NCI-H1048 (cell line): ENCODE data around the gene MTA1.

ENCODE experiments used
- DNase-seq: peaks from one replicate; lab custom pipeline; 2025; lab: John Stamatoyannopoulos, UW

Gene MTA1

GRCh38 chr14:105498430-105499255, 79.0 kb downstream of the MTA1 start:
- DNase-seq, result no peak

- no peak for DNase-seq
Measured at GRCh38 chr14:105499256-105500035, 79.8 kb downstream of the MTA1 start.

GRCh38 chr14:105500036-105500725, 80.6 kb downstream of the MTA1 start:
- no peak for DNase-seq

- DNase-seq, result no peak
Measured at GRCh38 chr14:105500726-105501101, 81.1 kb downstream of the MTA1 start.

DNA sequence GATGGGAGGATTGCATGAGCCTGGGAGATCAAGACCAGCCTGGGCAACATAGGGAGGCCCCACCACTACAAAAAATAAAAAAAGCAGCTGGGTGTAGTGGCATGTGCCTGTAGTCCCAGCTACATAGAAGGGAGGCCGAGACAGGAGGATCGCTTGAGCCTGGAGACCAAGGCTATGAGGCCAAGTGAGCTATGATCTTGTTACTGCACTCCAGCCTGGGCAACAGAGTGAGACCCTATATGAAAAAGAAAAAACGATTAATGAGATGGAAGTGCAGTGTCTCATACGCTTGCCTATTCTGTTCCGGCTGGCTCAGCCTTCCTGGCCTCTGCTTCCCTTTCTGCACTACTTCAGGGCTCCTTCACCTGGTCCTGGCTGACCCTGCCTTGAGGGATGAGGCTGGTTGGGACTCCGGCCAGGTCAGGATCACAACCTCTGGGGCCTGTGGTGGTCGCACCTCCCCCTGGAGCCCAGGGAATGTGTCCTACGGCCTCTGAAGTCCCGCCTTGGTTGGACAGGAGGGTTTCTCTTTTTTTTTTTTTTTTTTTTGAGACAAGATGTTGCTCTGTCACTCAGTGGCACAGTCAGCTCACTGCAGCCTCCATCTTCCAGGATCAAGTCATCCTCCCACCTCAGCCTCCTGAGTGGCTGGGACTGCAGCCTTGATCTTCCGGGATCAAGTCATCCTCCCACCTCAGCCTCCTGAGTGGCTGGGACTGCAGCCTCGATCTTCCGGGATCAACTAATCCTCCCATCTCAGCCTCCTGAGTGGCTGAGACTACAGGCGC, 82.1 kb downstream of the MTA1 start:
- DNase-seq, result no peak

DNA sequence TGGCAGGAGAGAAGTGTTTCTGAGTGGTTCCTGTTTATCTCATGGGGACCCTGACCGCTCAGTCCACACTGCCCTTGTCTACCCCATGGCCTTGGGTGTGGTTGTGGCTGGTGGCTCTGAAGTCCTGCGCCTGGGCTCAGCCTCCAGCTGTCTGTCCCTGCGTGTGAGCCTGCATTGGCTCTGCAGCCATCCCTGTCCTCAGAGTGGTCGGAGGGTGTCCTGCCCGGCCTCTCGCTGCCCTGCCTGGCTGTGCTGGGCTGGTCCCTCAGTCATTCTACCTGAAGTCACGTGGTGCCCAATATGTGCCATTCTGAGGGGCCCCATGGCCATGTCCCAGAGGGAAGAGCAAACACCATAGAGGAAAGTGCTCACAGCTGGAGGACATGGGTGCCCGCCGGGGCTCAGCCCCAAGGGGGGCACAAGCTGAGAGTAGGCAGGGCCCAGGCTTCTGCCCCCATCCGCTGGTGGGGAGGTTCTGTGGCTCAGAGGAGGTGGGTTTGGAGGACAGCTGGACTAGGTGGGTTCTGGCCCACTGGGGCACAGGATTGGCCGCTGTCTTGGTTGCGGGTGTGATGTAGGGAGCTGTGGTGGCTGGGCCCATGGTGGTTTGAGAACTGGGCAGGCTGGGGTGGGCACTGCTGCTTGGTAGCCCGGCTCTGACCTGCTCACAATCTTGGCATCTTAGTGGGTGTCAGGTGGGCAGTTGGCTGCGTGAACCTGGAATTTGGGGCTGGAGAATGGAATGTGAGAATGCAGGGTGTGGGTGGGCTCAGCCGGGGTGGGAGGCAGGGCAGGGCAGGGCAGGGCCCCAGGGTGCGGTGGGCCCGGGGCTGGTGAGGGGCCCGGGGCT, 83.0 kb downstream of the MTA1 start:
- DNase-seq, result no peak

DNA sequence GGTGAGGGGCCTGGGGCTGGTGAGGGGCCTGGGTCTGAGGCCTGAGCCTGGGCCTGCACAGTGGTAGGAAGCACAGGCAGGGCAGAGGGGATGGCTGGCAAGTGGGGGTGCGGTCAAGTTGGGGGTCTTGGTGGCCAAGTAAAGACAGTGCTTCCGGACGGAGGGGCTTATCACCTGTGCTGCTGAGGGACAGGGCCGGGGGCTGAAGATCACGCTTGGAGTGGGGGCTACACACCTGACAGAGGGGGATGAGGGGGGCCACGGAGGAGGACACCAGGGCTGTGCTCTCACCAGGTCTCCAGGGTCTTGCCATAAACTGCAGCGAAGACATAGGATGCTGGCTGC, 83.6 kb downstream of the MTA1 start:
- no peak for DNase-seq

DNA sequence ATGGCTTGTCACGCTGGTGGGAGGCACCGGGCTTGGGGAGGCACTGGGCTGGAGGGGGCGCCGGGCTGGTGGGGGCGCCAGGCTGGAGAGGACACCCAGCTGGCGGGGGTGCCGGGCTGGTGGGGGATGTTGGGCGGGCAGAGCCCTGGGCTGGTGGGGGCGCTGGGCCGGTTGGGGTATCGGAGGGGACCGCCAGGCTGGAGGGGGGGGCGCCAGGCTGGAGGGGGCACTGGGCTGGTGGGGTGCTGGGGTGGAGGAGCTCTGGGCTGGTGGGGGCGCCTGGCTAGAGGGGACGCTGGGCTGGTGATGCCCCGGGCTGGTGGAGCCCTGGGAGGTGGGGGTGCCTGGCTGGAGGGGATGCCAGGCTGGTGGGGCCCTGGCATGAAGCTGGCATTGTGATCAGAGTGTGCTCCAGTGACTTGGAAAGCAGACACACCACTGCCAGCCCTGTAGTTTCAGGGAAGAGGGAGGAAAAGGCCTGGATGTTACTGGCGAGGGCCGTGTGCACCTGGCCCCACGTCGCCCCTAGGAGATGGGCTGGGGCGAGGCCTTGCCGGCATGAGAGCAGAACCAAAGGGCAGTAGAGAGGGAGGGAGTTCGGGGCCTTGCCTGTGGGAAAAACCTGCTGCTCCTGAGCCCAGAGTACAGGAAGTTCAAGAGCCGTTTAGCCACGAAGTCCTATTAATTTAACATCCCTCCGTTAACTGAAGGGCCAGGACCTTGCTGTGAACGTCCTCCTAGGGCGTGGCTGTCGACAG, 84.5 kb downstream of the MTA1 start:
- no peak for DNase-seq

DNA sequence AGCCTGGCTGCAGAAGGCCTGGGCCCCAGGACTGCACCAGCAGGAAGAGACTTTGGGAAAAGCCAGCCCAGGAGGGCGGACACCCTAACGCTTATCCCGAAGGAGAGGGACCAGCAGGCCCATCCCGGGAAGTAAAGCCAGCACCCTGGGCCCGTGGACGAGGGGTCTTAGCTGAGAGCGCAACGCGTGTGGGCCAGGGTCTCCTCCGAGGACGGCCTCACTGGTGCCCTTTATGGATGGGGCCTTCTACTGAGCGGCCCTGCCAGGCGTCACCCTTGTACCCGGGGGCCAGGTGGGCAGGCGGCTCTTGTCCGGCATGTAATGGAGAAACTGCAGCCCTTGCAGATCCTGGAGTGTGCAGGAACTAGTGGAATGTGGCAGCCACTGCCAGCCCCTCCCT, 85.5 kb downstream of the MTA1 start:
- no peak for DNase-seq

DNA sequence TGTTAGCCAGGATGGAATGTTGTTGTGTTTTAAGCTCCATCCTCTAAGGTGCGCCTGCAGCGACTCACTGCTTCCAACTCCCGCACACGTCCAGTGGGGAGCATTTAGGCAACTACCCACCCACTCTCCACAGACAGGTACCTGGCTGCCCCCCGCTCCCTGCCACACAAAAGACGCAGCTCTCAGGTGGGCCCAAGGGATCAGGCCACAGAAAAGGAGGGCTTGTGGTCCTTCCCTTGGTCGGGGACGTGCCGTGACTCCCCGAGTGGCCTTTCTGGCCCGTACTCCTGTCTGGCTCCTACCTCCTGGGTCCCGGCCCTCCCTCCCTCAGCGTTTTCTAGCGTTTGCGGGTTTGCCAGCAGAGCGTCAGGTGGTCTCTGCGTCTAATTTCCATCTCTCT, 87.6 kb downstream of the MTA1 start:
- no peak for DNase-seq

DNA sequence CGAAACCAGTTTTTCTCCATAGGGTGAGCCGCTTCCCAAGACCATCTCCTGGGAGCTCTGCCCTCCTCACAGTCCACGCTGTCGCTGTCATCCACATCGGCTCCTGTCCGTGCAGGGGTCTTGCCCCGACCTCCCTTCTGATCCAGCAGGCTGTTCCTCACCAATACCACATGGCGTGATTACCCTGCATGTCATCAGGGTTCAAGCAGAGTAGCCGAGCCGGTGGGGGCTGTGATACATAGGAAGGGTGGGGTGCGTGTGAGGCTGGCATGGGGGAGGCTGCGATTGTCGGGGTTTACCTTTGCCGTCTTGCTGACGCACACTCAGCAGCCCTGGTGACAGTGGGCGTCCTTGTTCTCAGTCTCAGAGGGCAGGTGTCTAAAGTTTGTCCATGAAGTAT, 88.4 kb downstream of the MTA1 start:
- no peak for DNase-seq

- DNase-seq, result no peak
Measured at GRCh38 chr14:105508601-105509000, 89.0 kb downstream of the MTA1 start.

DNA sequence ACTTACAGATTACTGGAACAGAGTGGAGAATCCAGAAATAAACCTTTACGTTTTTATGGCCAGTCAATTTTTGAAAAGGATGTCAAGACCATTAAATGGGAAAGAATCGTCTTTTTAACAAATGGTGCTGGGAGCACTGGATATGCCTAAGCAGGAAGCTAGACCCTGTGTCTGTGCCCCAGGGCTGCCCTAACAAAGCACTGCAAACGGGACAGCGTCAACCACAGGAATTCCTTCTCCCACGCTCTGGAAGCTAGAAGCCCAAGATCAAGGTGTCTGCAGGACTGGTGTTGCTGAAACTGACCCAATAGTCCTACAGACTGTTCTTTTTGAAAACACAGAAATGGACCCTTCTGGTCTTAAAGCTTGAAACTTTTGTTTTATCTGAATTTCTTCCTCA, 97.5 kb downstream of the MTA1 start:
- DNase-seq, result no peak

GRCh38 chr14:105519946-105520698, 100.5 kb downstream of the MTA1 start:
- DNase-seq, result no peak
